ENCODE measurements around the gene UBR3.

Gene UBR3

DNA sequence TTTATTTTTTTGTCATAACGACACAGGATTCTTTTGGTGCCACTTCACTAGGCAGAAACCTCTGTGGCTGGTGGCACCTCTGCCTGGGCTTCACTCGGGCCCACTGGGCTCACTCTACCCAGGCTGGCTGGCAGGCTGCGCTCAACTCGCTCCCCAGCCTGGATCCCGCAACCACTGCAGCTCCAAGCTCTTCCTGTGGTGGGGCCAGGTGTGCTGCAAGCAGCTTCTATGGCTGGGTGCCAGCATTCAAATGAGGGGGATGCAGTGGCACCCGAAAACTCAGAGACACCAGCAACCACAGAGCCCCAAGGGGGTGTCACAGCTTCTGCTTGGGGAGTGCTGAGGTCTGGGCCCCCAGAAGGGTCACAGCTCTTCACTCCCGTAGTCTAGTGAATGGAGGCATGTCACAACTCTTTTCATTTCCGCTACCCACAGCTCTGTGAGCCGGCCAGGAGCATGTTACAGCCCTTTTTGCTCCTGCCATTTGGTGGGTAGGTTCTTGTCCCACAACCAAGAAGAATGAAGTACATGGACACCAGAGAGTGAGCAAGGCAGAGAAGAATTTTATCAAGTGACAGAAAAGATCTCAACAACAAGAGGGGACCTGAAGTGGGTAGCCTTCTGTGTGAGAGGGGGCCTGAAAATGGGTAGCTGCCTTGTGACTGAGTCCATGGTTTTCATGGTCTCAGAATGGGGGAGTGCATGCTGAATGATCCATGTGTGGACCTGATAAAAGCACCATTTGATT is 170.1 kb downstream of the UBR3 start:
- H3K27ac ChIP-seq, result no peak overlapping the region
- TF ChIP-seq CTCF (conservative IDR thresholded peaks at IDR 0.05), result no peak
- TF ChIP-seq ZFX (IDR thresholded peaks at IDR 0.05), result no peak

DNA sequence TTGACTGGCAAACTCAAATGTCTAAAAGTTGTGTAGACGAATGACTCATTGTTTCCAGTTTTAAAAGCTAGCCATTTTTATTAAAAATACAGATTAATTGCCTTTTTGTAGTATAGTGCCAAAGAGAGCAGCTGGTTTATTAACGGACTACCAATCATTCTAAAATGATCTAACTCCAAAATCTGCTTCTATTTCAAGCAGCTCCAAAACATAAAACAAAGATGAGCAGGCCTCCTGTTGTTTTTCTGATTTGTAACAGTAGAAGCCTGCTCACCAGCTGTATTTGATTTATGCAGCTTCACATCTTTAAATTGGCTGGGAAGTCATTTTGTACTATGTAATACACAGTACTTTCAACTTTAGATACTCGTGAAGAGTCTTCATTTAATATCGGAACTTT is 171.8 kb downstream of the UBR3 start:
- TF ChIP-seq CTCF (conservative IDR thresholded peaks at IDR 0.05), result no peak
- TF ChIP-seq ZFX (IDR thresholded peaks at IDR 0.05), result no peak
- H3K27ac ChIP-seq, result no peak overlapping the region

- no peak overlapping the region for H3K27ac ChIP-seq
- TF ChIP-seq CTCF (conservative IDR thresholded peaks at IDR 0.05), result no peak
Observed at GRCh38 chr2:170002096-170002495, 174.8 kb downstream of the UBR3 start.

DNA sequence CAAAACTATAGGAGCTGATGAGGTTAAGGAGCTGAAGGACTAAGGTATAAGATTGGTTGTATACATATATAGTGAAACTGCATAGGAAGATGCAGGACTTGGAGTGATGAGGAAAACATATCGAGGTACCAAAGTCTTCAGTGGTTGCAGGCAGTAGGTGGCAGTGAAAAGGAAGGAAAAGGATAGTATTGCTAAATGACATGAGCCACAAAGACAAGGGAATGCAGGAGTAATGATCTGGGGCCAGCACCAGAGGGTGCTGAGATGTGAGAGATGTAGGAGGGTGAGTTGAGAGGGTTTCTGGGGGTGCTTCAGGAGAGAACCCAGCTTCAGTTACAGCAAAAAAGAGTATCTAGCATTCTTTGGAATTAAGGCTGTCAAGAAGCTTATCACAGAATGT is 178.4 kb downstream of the UBR3 start:
- H3K27ac ChIP-seq, result no peak overlapping the region
- TF ChIP-seq CTCF (conservative IDR thresholded peaks at IDR 0.05) (no peak), ZFX (IDR thresholded peaks at IDR 0.05) (no peak)

DNA sequence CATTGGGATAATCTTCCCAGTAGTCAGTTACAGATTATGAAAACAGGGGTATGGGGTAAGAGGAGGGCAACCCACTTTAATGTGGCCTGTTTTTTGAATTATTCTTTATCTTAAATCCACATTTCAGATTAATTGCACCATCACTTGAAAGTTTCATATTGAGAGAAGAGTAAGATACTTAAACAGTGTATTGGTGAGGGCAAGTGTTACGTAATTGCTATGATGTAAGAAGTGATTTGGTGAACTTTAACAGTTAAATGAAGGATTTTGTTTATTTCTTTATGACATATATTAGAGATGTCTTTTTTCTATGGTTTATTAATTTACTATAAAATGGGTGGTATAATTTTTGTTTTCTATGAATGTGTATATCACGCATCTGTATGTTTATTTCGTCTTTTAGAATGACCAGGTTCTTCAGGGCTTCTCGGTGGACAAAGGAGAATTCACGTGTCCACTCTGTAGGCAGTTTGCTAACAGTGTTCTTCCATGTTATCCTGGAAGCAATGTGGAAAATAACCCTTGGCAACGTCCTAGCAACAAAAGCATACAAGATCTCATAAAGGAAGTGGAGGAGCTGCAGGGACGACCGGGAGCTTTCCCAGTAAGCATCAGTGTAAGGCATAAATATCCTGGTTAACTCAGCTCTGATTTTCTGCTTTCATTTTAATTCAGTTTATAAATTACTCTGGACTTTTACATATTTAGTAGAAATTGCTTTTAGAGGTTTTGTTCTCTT is 179.5 kb downstream of the UBR3 start:
- no peak overlapping the region for H3K27ac ChIP-seq
- no peak for TF ChIP-seq ZFX (IDR thresholded peaks at IDR 0.05)
- no peak for TF ChIP-seq CTCF (conservative IDR thresholded peaks at IDR 0.05)

DNA sequence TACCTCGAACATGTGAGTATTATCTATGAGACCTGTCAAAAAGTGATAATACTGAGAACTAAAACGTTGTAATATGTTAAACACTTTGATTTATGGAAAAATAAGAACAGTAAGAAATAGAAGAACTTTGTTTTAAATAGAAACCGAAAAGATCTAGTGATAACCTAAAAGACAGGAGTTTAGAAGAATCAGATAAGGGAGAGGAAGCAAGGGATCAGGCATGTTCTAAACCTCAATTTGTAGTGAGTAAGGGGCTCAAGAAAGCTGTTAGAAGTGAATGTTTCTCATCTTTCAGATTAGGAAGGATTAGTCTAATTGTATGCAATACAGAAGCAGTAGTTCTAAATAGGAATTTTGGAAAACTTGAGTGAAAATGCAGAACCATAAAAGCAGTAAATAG is 182.0 kb downstream of the UBR3 start:
- TF ChIP-seq ZFX (IDR thresholded peaks at IDR 0.05) (no peak), CTCF (conservative IDR thresholded peaks at IDR 0.05) (no peak)
- H3K27ac ChIP-seq, result no peak overlapping the region

- no peak for TF ChIP-seq CTCF (conservative IDR thresholded peaks at IDR 0.05)
- no peak for TF ChIP-seq ZFX (IDR thresholded peaks at IDR 0.05)
- no peak overlapping the region for H3K27ac ChIP-seq
Observed at GRCh38 chr2:170012773-170013172, 185.5 kb downstream of the UBR3 start.

Measured in C4-2B (cell line).